Fibroblast of pulmonary artery (primary cell): ENCODE measurements around the gene MIA3.

Source experiments
- DNase-seq: peaks from one replicate; pipeline ENCODE4 v3.0.0-alpha.2; 2010; ENCODE audit warnings: low read depth
- H3K4me3 ChIP-seq: replicated peaks from 2 replicates; pipeline ENCODE4 v1.5.1; 2011; ENCODE audit warnings: low read depth, mild to moderate bottlenecking, control low read depth, low read length, moderate library complexity
- CTCF ChIP-seq: IDR thresholded peaks from 2 replicates; pipeline ENCODE4 v1.5.1; 2011; ENCODE audit warnings: mild to moderate bottlenecking, control low read depth, low read length, inconsistent platforms; ENCODE audit errors: missing control alignments

MIA3 gene

GRCh38 chr1:222711319-222712252 is 93.7 kb downstream of the MIA3 start:
- H3K4me3 ChIP-seq = peak overlapping the region; percentile 74
- TF ChIP-seq CTCF = no peak
- peak; percentile 60 for DNase-seq

- peak; percentile 84 for DNase-seq
- H3K4me3 ChIP-seq = peak within 1 kb of the TSS; percentile 74
- TF ChIP-seq CTCF = no peak
These were observed 94.6 kb downstream of the MIA3 start, which contains the start of the genes AIDA and BROX for GRCh38 chr1:222712253-222713090. Gene AIDA (minus strand): TSS chr1:222712491. CDS start chr1:222712317, 174 bp downstream. Gene BROX (plus strand): TSS chr1:222712564. CDS start chr1:222715700, 3,136 bp downstream.

GRCh38 chr1:222713091-222713961 is 95.4 kb downstream of the MIA3 start:
- peak overlapping the region; percentile 74 for H3K4me3 ChIP-seq
- DNase-seq = peak; percentile 94
- no peak for TF ChIP-seq CTCF

- no peak for TF ChIP-seq CTCF
- DNase-seq = no peak
These were observed 98.5 kb downstream of the MIA3 start for GRCh38 chr1:222716393-222716792.

More at GRCh38 chr1:222716393-222716792, 98.5 kb downstream of the MIA3 start:
- H3K4me3 ChIP-seq = no peak overlapping the region
